ENCODE data around the gene LCE1A.

- no peak for TF ChIP-seq CTCF (IDR thresholded peaks at IDR 0.05)
- no peak for TF ChIP-seq EP300 (IDR thresholded peaks at IDR 0.05; ENCODE audit: low read depth)
- TF ChIP-seq POLR2A (IDR thresholded peaks at IDR 0.05), result no peak
Observed at GRCh38 chr1:152861374-152861773, 34.1 kb downstream of the LCE1A start.

All from transverse colon (tissue), 3 donors.